K562 (cell line): ENCODE measurements around the gene NLGN4Y.

ENCODE experiments used
- CTCF ChIP-seq, 3 experiments: IDR thresholded peaks in 2 of 3; conservative IDR thresholded peaks in 1 of 3; 2 replicates each; pipeline ENCODE4 v1.5.1; 2011 to 2012; ENCODE audit warnings: low read length in 3 of 3, mild to moderate bottlenecking in 3 of 3, control low read depth in 2 of 3, improper control_type of control experiment in 1 of 3, inconsistent platforms in 1 of 3, low read depth in 1 of 3, mixed read lengths in 1 of 3, moderate library complexity in 1 of 3; ENCODE audit not compliant: insufficient read depth in 2 of 3
- FOXM1 ChIP-seq, 2 experiments: fragments of 450-650 bp in 1 of 2; sonication (generic) in 1 of 2; formaldehyde crosslinking in 1 of 2; IDR thresholded peaks; 2 replicates each; pipeline versions ENCODE4 v1.6.1 to v1.9.0; 2017 to 2022; ENCODE audit warnings: low read depth in 2 of 2, mild to moderate bottlenecking in 2 of 2, missing genetic modification reagents in 1 of 2, moderate library complexity in 1 of 2
- GTF2B ChIP-seq: IDR thresholded peaks from 2 replicates; pipeline ENCODE4 v1.6.1; 2011; ENCODE audit not compliant: insufficient read length; ENCODE audit errors: extremely low read depth
- JUND ChIP-seq, 2 experiments: IDR thresholded peaks; 2 replicates in 1 of 2; 3 replicates in 1 of 2; pipeline ENCODE4 v1.6.1; 2011; ENCODE audit warnings: borderline replicate concordance in 2 of 2, low read depth in 2 of 2, low read length in 2 of 2, improper control_type of control experiment in 1 of 2, missing biosample characterization in 1 of 2, missing genetic modification characterization in 1 of 2, missing genetic modification reagents in 1 of 2
- MYBL2 ChIP-seq, 2 experiments: fragments of 450-650 bp in 1 of 2; sonication (generic) in 1 of 2; formaldehyde crosslinking in 1 of 2; IDR thresholded peaks; 2 replicates each; pipeline versions ENCODE4 v1.6.1 to v1.8.1; 2017 to 2022; ENCODE audit warnings: borderline replicate concordance in 1 of 2, inconsistent platforms in 1 of 2, low read depth in 1 of 2, mild to moderate bottlenecking in 1 of 2, missing genetic modification reagents in 1 of 2, moderate library complexity in 1 of 2
- POLR2A ChIP-seq: fragments of 450-650 bp; conservative IDR thresholded peaks from 2 replicates; pipeline ENCODE4 v1.6.1; 2016
- PRPF4 ChIP-seq: fragments of 200-400 bp; formaldehyde crosslinking; IDR thresholded peaks from one replicate; pipeline ENCODE4 v1.6.1; 2017; ENCODE audit warnings: low read length, low read depth, mild to moderate bottlenecking; ENCODE audit not compliant: insufficient read depth, poor library complexity, severe bottlenecking
- RERE ChIP-seq: sonication (generic); formaldehyde crosslinking; IDR thresholded peaks from 2 replicates; pipeline ENCODE4 v1.8.0; 2023; ENCODE audit warnings: missing genetic modification reagents, mild to moderate bottlenecking, borderline replicate concordance
- TAF1 ChIP-seq: IDR thresholded peaks from 2 replicates; pipeline ENCODE4 v1.6.1; 2011; ENCODE audit warnings: mild to moderate bottlenecking, low read length, moderate library complexity; ENCODE audit not compliant: insufficient read depth, control insufficient read depth, severe bottlenecking; ENCODE audit errors: extremely low read depth
- ZKSCAN8 ChIP-seq: fragments of 200-800 bp; sonication (Bioruptor generic); IDR thresholded peaks from 2 replicates; pipeline ENCODE4 v1.6.1; 2016; ENCODE audit warnings: missing genetic modification characterization, missing compliant biosample characterization
- ZNF277 ChIP-seq: fragments of 250-450 bp; sonication (Bioruptor Pico); IDR thresholded peaks from 2 replicates; pipeline ENCODE4 v1.8.0; 2022; ENCODE audit warnings: inconsistent platforms, mild to moderate bottlenecking, moderate library complexity, borderline replicate concordance

GRCh38 chrY:14628208-14628607 lies 103.9 kb downstream of the NLGN4Y start:
- TF ChIP-seq CTCF (IDR thresholded peaks at IDR 0.05 in 2 of 3, conservative IDR thresholded peaks at IDR 0.05 in 1 of 3; ENCODE audit: insufficient read depth in 2 of 3, low read depth in 1 of 3, low read length in 3 of 3): no peak
- no peak for TF ChIP-seq JUND (IDR thresholded peaks at IDR 0.05; ENCODE audit: borderline replicate concordance, low read depth, low read length)
- TF ChIP-seq JUND (tag; IDR thresholded peaks at IDR 0.05; ENCODE audit: borderline replicate concordance, low read depth, low read length): no peak
- no peak for TF ChIP-seq FOXM1 (IDR thresholded peaks at IDR 0.05; ENCODE audit: low read depth)
- no peak for TF ChIP-seq FOXM1 (CRISPR knock-in tag; IDR thresholded peaks at IDR 0.05; ENCODE audit: low read depth)
- no peak for TF ChIP-seq ZNF277 (CRISPR knock-in tag)
- no peak for TF ChIP-seq PRPF4
- TF ChIP-seq GTF2B: no peak
- no peak for TF ChIP-seq POLR2A
- TF ChIP-seq TAF1: no peak
- no peak for TF ChIP-seq ZKSCAN8 (CRISPR knock-in tag)
- TF ChIP-seq MYBL2 (IDR thresholded peaks at IDR 0.05; ENCODE audit: low read depth): no peak
- TF ChIP-seq MYBL2 (CRISPR knock-in tag; IDR thresholded peaks at IDR 0.05; ENCODE audit: borderline replicate concordance): no peak
- no peak for TF ChIP-seq RERE (CRISPR knock-in tag)
